GM23248 (cell line): Measurements from ENCODE around the gene TMEM234.

Experiments used
- EZH2 ChIP-seq: fragments of 200-600 bp; sonication (generic); IDR thresholded peaks from 2 replicates; pipeline ENCODE4 v1.6.1; 2018; ENCODE audit warnings: antibody characterized with exemption, mild to moderate bottlenecking; ENCODE audit not compliant: insufficient read depth, poor library complexity, severe bottlenecking
- EZH2phosphoT487 ChIP-seq: fragments of 200-600 bp; sonication (generic); IDR thresholded peaks from 2 replicates; pipeline ENCODE4 v1.6.1; 2018; ENCODE audit warnings: antibody characterized with exemption, moderate library complexity, mild to moderate bottlenecking, low read depth; ENCODE audit not compliant: insufficient read depth

- TF ChIP-seq EZH2 (no peak), EZH2phosphoT487 (no peak)
Observed at GRCh38 chr1:32204943-32205361, 17.2 kb downstream of the TMEM234 start.
